Heart right ventricle (tissue), 16 donors: ENCODE measurements around the gene C1QTNF6. TPM values are rescaled to one million over a fixed set of nuclear protein-coding genes. Genes with fewer than 3 reads are reported as not detected.

Experiments used
- ATAC-seq, 8 donors: fragments of 200-7000 bp; cut with Tn5 transposase; one replicate each; pipeline ENCODE4 v1.9.1; 2020; ENCODE audit warnings: mild to moderate bottlenecking in 8 of 8, moderate library complexity in 8 of 8, moderate number of reproducible peaks in 1 of 8
- DNase-seq, 2 donors: peaks; one replicate each; pipeline ENCODE4 v3.0.0-alpha.2; 2020
- H3K27ac ChIP-seq, 10 donors: fragments of 200-600 bp; sonication (generic) in 2 of 10; one replicate each; pipeline versions ENCODE4 v1.5.0 to v1.8.0; 2020 to 2022; ENCODE audit warnings: mild to moderate bottlenecking in 3 of 10
- H3K27me3 ChIP-seq, 7 donors: fragments of 200-600 bp; one replicate each; pipeline ENCODE4 v1.8.0; 2021 to 2022; ENCODE audit warnings: mild to moderate bottlenecking in 2 of 7
- H3K36me3 ChIP-seq, 9 donors: fragments of 200-600 bp; sonication (generic) in 1 of 9; one replicate each; pipeline versions ENCODE4 v1.5.0 to v1.8.0; 2020 to 2022; ENCODE audit warnings: mild to moderate bottlenecking in 2 of 9
- H3K4me1 ChIP-seq, 9 donors: fragments of 200-600 bp; sonication (generic) in 1 of 9; one replicate each; pipeline versions ENCODE4 v1.5.0 to v1.8.0; 2020 to 2022; ENCODE audit warnings: mild to moderate bottlenecking in 4 of 9
- H3K4me3 ChIP-seq, 10 donors: fragments of 200-600 bp; sonication (generic) in 2 of 10; one replicate each; pipeline versions ENCODE4 v1.5.0 to v1.8.0; 2020 to 2022; ENCODE audit warnings: mild to moderate bottlenecking in 7 of 10, moderate library complexity in 2 of 10
- H3K9me3 ChIP-seq, 11 donors: fragments of 200-600 bp in 10 of 11; sonication (generic) in 2 of 11; one replicate each; pipeline versions ENCODE4 v1.5.0 to v1.8.0; 2013 to 2022; ENCODE audit warnings: mild to moderate bottlenecking in 2 of 11, control low read depth in 1 of 11, moderate library complexity in 1 of 11
- CTCF ChIP-seq, 9 donors: fragments of 200-600 bp; sonication (generic) in 2 of 9; IDR thresholded peaks; one replicate each; pipeline versions ENCODE4 v1.5.0 to v1.8.0; 2021 to 2022; ENCODE audit warnings: antibody characterized with exemption in 9 of 9, mild to moderate bottlenecking in 5 of 9, moderate library complexity in 1 of 9
- WGBS, 2 donors: extraction: QIAGEN DNeasy Blood & Tissue Kit; methylation state at CpG; one replicate each; pipeline ENCODE4 v1.1.7; 2013; ENCODE audit warnings: inconsistent platforms in 1 of 2; 5-methylcytosine and 5-hydroxymethylcytosine counted together
- intact Hi-C, 10 donors: fragments of 100-400 bp; cut with DNase I; formaldehyde crosslinking; loops; one replicate each; pipeline versions ENCODE4 v1.11.1 to v1.14.2; 2022
- polyA plus RNA-seq, 2 donors: library from polyadenylated mRNA; stranded (reverse); fragments of 200-250 nt; gene quantifications; one replicate each; pipeline ENCODE4 v1.2.3, GENCODE V29; 2013
- total RNA-seq, 10 donors: library from RNA; stranded (reverse); fragmentation: NEBNext Ultra II Directional in 3 of 10; extraction: Animal tissue kit (Norgen Biotek cat#: 25700) in 3 of 10; gene quantifications; one replicate each; pipeline versions ENCODE4 v1.2.1 to v1.2.4, GENCODE V29; 2021 to 2023
- donor health status: Arrhythmogenic right ventricular cardiomyopathy.
- donor health status: ischemic (EF 13 %, LVEDD 7.1; RV severe dilation, severe dysfunction).
- donor health status: healthy with polysubstance abuse.
- donor health status: DM: no; HTN: yes; CAD: no.
- donor health status: DM: no; HTN: no; CAD: no.
- donor health status: ischemic (EF 25% LVEDD 6.9; RV normal size, moderate dysfunction).
- donor health status: ischemic (EF 25% LVEDD 5.7; RV mildly dilated, moderate dysfunction).
- donor health status: healthy.
- donor health status: DM: yes; HTN: yes; CAD: no.
- donor health status: Ischemic cardiomyopathy.
- donor health status: ischemic (EF 35%, LVEDD 5.7; RV mildly dilated, moderate dysfunction).
- donor health status: nonischemic (EF 11% LVEDD 7.7; RV severe dilation, severe dysfunction).
- donor health status: DM: yes; HTN: yes; CAD: no.
- donor health status: PGD.
- donor health status: ischemic (EF 29% LVEDD 5.4; RV normal size, mild dysfunction).
- donor health status: nonischemic (EF 23%, LVEDD 6.1; RV moderate dilation, normal function).

The C1QTNF6 gene
- total and polyA plus RNA-seq, 12 donors, result 0.51 to 6.4 (median 1.5) TPM

- Histone ChIP-seq H3K4me3 (peak overlapping the region in 1 of 10 donors; percentile 53), H3K4me1 (peaks cover 0 to 10% (median 0%) of the 10 kb centered on the region in 9 donors), H3K27me3 (peaks cover 0 to 47% (median 19%) of the 10 kb centered on the region in 7 donors), H3K27ac (peak overlapping the region in 1 of 10 donors; percentile 85), H3K36me3 (no peaks in the 10 kb centered on the region), H3K9me3 (peaks cover 0 to 12% (median 0%) of the 10 kb centered on the region in 11 donors)
- TF ChIP-seq CTCF (IDR thresholded peaks at IDR 0.05), result no peak
- intact Hi-C loops, result no loop called here
- DNase-seq, result no peak
- no peak for ATAC-seq
- WGBS, 2 donors, result 81 to 88% methylated on average over 16 of the region's 16 CpGs
Measured at GRCh38 chr22:37146507-37147180, 41.4 kb downstream of the C1QTNF6 start.

- H3K4me1 ChIP-seq, result peaks cover 0 to 10% (median 0%) of the 10 kb centered on the region in 9 donors
- 62 to 68% methylated on average over 6 of the region's 6 CpGs for WGBS, 2 donors
- no peak for ATAC-seq
- H3K4me3 ChIP-seq, result peak overlapping the region in 1 of 10 donors; percentile 53
- no peak for TF ChIP-seq CTCF (IDR thresholded peaks at IDR 0.05)
- H3K9me3 ChIP-seq, result peaks cover 0 to 7% (median 0%) of the 10 kb centered on the region in 11 donors
- no peaks in the 10 kb centered on the region for H3K36me3 ChIP-seq
- peaks cover 0 to 49% (median 19%) of the 10 kb centered on the region in 7 donors for H3K27me3 ChIP-seq
- no peak overlapping the region for H3K27ac ChIP-seq
- intact Hi-C loops, result no loop called here
- no peak for DNase-seq
Measured at GRCh38 chr22:37146051-37146385, 42.0 kb downstream of the C1QTNF6 start.

GRCh38 chr22:37145180-37146050, 42.6 kb downstream of the C1QTNF6 start:
- no peaks in the 10 kb centered on the region for H3K36me3 ChIP-seq
- no peak for ATAC-seq
- peaks cover 0 to 50% (median 23%) of the 10 kb centered on the region in 7 donors for H3K27me3 ChIP-seq

More at GRCh38 chr22:37145180-37146050, 42.6 kb downstream of the C1QTNF6 start:
- Histone ChIP-seq H3K4me1 (peaks cover 0 to 10% (median 0%) of the 10 kb centered on the region in 9 donors), H3K9me3 (peaks cover 0 to under 1% (median 0%) of the 10 kb centered on the region in 11 donors), H3K27ac (no peak overlapping the region), H3K4me3 (peak overlapping the region in 1 of 10 donors; percentile 53)
- WGBS, 2 donors, result 26 to 27% methylated on average over 17 of the region's 17 CpGs
- no peak for TF ChIP-seq CTCF (IDR thresholded peaks at IDR 0.05)
- DNase-seq, result no peak
- intact Hi-C loops, result no loop called here
